K562 (cell line): ENCODE measurements around the gene ANK3. TPM values are rescaled to one million over a fixed set of nuclear protein-coding genes. Genes with fewer than 3 reads are reported as not detected.

Experiments
- ATAC-seq: fragments of 200-7000 bp; cut with Tn5 transposase; 3 replicates; pipeline ENCODE4 v1.9.1; 2020; ENCODE audit warnings: moderate library complexity
- BruUV-seq: library from RNA; stranded (reverse); fragments of 400-500 nt; replicated peaks from 2 replicates; lab custom pipeline; 2021; lab: Mats Ljungman, UMichigan
- CTCF ChIA-PET: fragments of 300-600 bp; formaldehyde crosslinking; extraction: SDS; loops from one replicate; lab custom pipeline; 2021; ENCODE audit warnings: low intra/inter-chr PET ratio; lab: Yijun Ruan, JAX
- POLR2A ChIA-PET: fragments of 300-600, 350-650 bp; sonication (Branson Sonifier 250); formaldehyde crosslinking; extraction: SDS; loops from one replicate; lab custom pipeline; 2021; ENCODE audit warnings: antibody characterized with exemption, inconsistent platforms; lab: Yijun Ruan, JAX
- DNase-seq, 4 experiments: peaks; one replicate each; pipeline versions ENCODE4 v3.0.0 to v3.0.0-alpha.2; 2011 to 2018; ENCODE audit warnings: low spot score in 3 of 4, mixed read lengths in 3 of 4; ENCODE audit errors: extremely low read depth in 1 of 4
- FAIRE-seq: peaks from 2 replicates; lab custom pipeline; 2011; peaks lifted over from hg19 to GRCh38; lab: Jason Lieb, UNC
- H2AFZ ChIP-seq: 2 replicates; pipeline ENCODE4 v1.6.0; 2011; ENCODE audit warnings: low read depth, low read length, control low read depth, inconsistent platforms
- H3K27ac ChIP-seq: fragments of 200-600 bp; 3 replicates; pipeline ENCODE4 v1.8.0; 2011; ENCODE audit warnings: low read depth, mild to moderate bottlenecking, control low read depth, inconsistent platforms, low read length, moderate library complexity, mixed read lengths; ENCODE audit errors: extremely low read depth
- H3K27me3 ChIP-seq, 2 experiments: fragments of 300-600 bp in 1 of 2; 2 replicates in 1 of 2; 3 replicates in 1 of 2; pipeline versions ENCODE4 v1.6.0 to v1.8.0; 2011; ENCODE audit warnings: inconsistent platforms in 2 of 2, low read length in 2 of 2, mild to moderate bottlenecking in 1 of 2, mixed read lengths in 1 of 2, moderate library complexity in 1 of 2; ENCODE audit not compliant: control insufficient read depth in 2 of 2, insufficient read depth in 2 of 2
- H3K36me3 ChIP-seq: fragments of 300-600 bp; 3 replicates; pipeline ENCODE4 v1.8.0; 2011; ENCODE audit warnings: mild to moderate bottlenecking, low read length, inconsistent platforms; ENCODE audit not compliant: control insufficient read depth, insufficient read depth
- H3K4me1 ChIP-seq, 2 experiments: fragments of 200-600 bp in 1 of 2; replicated peaks in 1 of 2; 2 replicates in 1 of 2; 3 replicates in 1 of 2; pipeline versions ENCODE4 v1.5.1 to v1.8.0; 2011; ENCODE audit warnings: inconsistent platforms in 2 of 2, low read length in 2 of 2, mild to moderate bottlenecking in 1 of 2, mixed read lengths in 1 of 2, moderate library complexity in 1 of 2; ENCODE audit not compliant: control insufficient read depth in 2 of 2, insufficient read depth in 2 of 2
- H3K4me2 ChIP-seq: 2 replicates; pipeline ENCODE4 v1.6.1; 2011; ENCODE audit warnings: low read length, control low read depth, inconsistent platforms, mixed read lengths; ENCODE audit not compliant: insufficient read depth
- H3K4me3 ChIP-seq: fragments of 200-600 bp; sonication (generic), shearing (Covaris generic); 2 replicates; pipeline ENCODE4 v1.5.1; 2016; ENCODE audit warnings: control low read depth, inconsistent platforms
- H3K79me2 ChIP-seq: fragments of 200-600 bp; 3 replicates; pipeline ENCODE4 v1.8.0; 2011; ENCODE audit warnings: low read length, inconsistent platforms; ENCODE audit not compliant: control insufficient read depth, insufficient read depth
- H3K9ac ChIP-seq, 2 experiments: 2 replicates each; pipeline versions ENCODE4 v1.6.0 to v1.6.1; 2011; ENCODE audit warnings: low read depth in 2 of 2, low read length in 2 of 2, control low read depth in 1 of 2, inconsistent platforms in 1 of 2, mild to moderate bottlenecking in 1 of 2, mixed read lengths in 1 of 2; ENCODE audit not compliant: insufficient read depth in 1 of 2
- H3K9me1 ChIP-seq: one replicate; pipeline ENCODE4 v1.6.0; 2011; ENCODE audit warnings: inconsistent platforms, mild to moderate bottlenecking, low read length, moderate library complexity; ENCODE audit not compliant: control insufficient read depth, insufficient read depth
- H3K9me3 ChIP-seq: replicated peaks from 2 replicates; pipeline ENCODE4 v1.5.1; 2011; ENCODE audit warnings: low read depth, low read length, inconsistent platforms; ENCODE audit not compliant: control insufficient read depth, insufficient read depth
- H4K20me1 ChIP-seq: replicated peaks from 2 replicates; pipeline ENCODE4 v1.6.1; 2011; ENCODE audit warnings: low read length, inconsistent platforms, mixed read lengths; ENCODE audit not compliant: control insufficient read depth, insufficient read depth
- CTBP1 ChIP-seq: fragments of 450-650 bp; IDR thresholded peaks from 2 replicates; pipeline ENCODE4 v1.6.1; 2016; ENCODE audit warnings: borderline replicate concordance
- ELF1 ChIP-seq: fragments of 200-800 bp; sonication (Bioruptor generic); IDR thresholded peaks from 2 replicates; pipeline ENCODE4 v1.6.1; 2016; ENCODE audit warnings: missing genetic modification characterization, missing compliant biosample characterization
- FOXA1 ChIP-seq: fragments of 450-650 bp; IDR thresholded peaks from 2 replicates; pipeline ENCODE4 v1.6.1; 2016; ENCODE audit warnings: mild to moderate bottlenecking, borderline replicate concordance
- HMG20A ChIP-seq: fragments of 450-650 bp; formaldehyde crosslinking; conservative IDR thresholded peaks from 2 replicates; pipeline ENCODE4 v1.4.0; 2020; ENCODE audit warnings: mild to moderate bottlenecking, mixed read lengths
- MAFF ChIP-seq: IDR thresholded peaks from 2 replicates; pipeline ENCODE4 v1.6.1; 2012; ENCODE audit warnings: low read length, improper control_type of control experiment
- MYBL2 ChIP-seq, 2 experiments: fragments of 450-650 bp in 1 of 2; sonication (generic) in 1 of 2; formaldehyde crosslinking in 1 of 2; IDR thresholded peaks; 2 replicates each; pipeline versions ENCODE4 v1.6.1 to v1.8.1; 2017 to 2022; ENCODE audit warnings: borderline replicate concordance in 1 of 2, inconsistent platforms in 1 of 2, low read depth in 1 of 2, mild to moderate bottlenecking in 1 of 2, missing genetic modification reagents in 1 of 2, moderate library complexity in 1 of 2
- RCOR1 ChIP-seq, 2 experiments: IDR thresholded peaks; 2 replicates each; pipeline ENCODE4 v1.6.1; 2012; ENCODE audit warnings: low read depth in 2 of 2, low read length in 2 of 2, borderline replicate concordance in 1 of 2, improper control_type of control experiment in 1 of 2
- RNF2 ChIP-seq: sonication (generic); IDR thresholded peaks from 2 replicates; pipeline ENCODE4 v1.6.1; 2016
- SIN3B ChIP-seq: fragments of 450-650 bp; IDR thresholded peaks from 2 replicates; pipeline ENCODE4 v1.6.1; 2017; ENCODE audit warnings: low read depth, mild to moderate bottlenecking, moderate library complexity
- SPI1 ChIP-seq: IDR thresholded peaks from 2 replicates; pipeline ENCODE4 v1.6.1; 2011; ENCODE audit warnings: low read depth, low read length, control low read depth, borderline replicate concordance
- STAT5B ChIP-seq: fragments of 250-450 bp; sonication (Bioruptor Pico); IDR thresholded peaks from 2 replicates; pipeline ENCODE4 v1.8.0; 2021; ENCODE audit warnings: mild to moderate bottlenecking, inconsistent platforms
- WHSC1 ChIP-seq: IDR thresholded peaks from one replicate; pipeline ENCODE4 v1.6.1; 2012; ENCODE audit warnings: low read length, control low read depth, inconsistent platforms
- ZBTB34 ChIP-seq: fragments of 250-450 bp; sonication (Bioruptor Pico); IDR thresholded peaks from 2 replicates; pipeline ENCODE4 v1.8.0; 2021; ENCODE audit warnings: mild to moderate bottlenecking, moderate library complexity
- ZNF449 ChIP-seq: fragments of 250-450 bp; sonication (Bioruptor Pico); IDR thresholded peaks from 2 replicates; pipeline ENCODE4 v1.8.0; 2022; ENCODE audit warnings: moderate library complexity, mild to moderate bottlenecking, inconsistent platforms
- ZNF668 ChIP-seq: fragments of 250-450 bp; sonication (Bioruptor Pico); IDR thresholded peaks from 2 replicates; pipeline ENCODE4 v1.8.0; 2022; ENCODE audit warnings: mild to moderate bottlenecking, inconsistent platforms
- whole genome bisulfite sequencing: fragments of 100-300 bp; shearing (Covaris generic); methylation state at CpG from one replicate; pipeline ENCODE4 v1.1.6; 2016; ENCODE audit warnings: low coverage, mixed read lengths; ENCODE audit not compliant: insufficient coverage; ENCODE audit errors: missing lambda C conversion rate; 5-methylcytosine and 5-hydroxymethylcytosine counted together
- in situ Hi-C: fragments of 300-500 bp; cut with MboI; formaldehyde crosslinking; loops from 4 replicates; pipeline ENCODE4 v1.15.0; 2018; ENCODE audit warnings: inconsistent platforms, mixed read lengths
- intact Hi-C: fragments of 100-400 bp; cut with micrococcal nuclease; formaldehyde crosslinking; loops from 2 replicates; pipeline ENCODE4 v1.14.2; 2022
- polyA plus RNA-seq, 8 experiments: library from polyadenylated mRNA; depleted of rRNA in 4 of 8; stranded (reverse) in 5 of 8; unstranded in 3 of 8; fragments of >200 nt; fragmentation: Nextera tagmentation in 2 of 8; fragmentation: Illumina TruSeq in 1 of 8; extraction: Ambion mirVana in 2 of 8; extraction: Trizol in 1 of 8; gene quantifications; 2 replicates each; pipeline versions ENCODE4 v1.2.1 to v1.2.3, GENCODE V29; 2011 to 2014; ENCODE audit warnings: inconsistent platforms in 1 of 8, missing spikeins in 1 of 8
- total RNA-seq, 7 experiments: library from RNA; depleted of rRNA in 6 of 7; stranded (reverse); fragments of >200 nt in 6 of 7; fragmentation: Illumina TruSeq in 2 of 7; extraction: Trizol in 2 of 7; gene quantifications; 2 replicates each; pipeline versions ENCODE4 v1.2.1 to v1.2.3, GENCODE V29; 2011 to 2021; ENCODE audit warnings: low replicate concordance in 1 of 7
- TF ChIP-seq, protein P1 (sequence below), 2 experiments: fragments of 450-650 bp; conservative IDR thresholded peaks; 2 replicates each; pipeline ENCODE4 v1.6.1; 2017; ENCODE audit warnings: mild to moderate bottlenecking in 2 of 2, moderate library complexity in 2 of 2

The ANK3 gene
- total and polyA plus RNA-seq, 9 of the 15 experiments (the other 6 are each of a cell fraction or from before 2014, with no cell fraction given) = 10.0 to 32.3 (median 17.9) TPM

GRCh38 chr10:60282771-60283353, 106.8 kb downstream of the ANK3 start (continued):
- no peak for TF ChIP-seq ZBTB34 (CRISPR knock-in tag)
- no peak for TF ChIP-seq SIN3B
- TF ChIP-seq STAT5B (CRISPR knock-in tag) = no peak
- TF ChIP-seq ZNF449 (CRISPR knock-in tag) = no peak

GRCh38 chr10:60281792-60282353, 107.8 kb downstream of the ANK3 start:
- intact Hi-C loops = no loop called here
- TF ChIP-seq FOXA1 = no peak
- peak; percentile 78 for TF ChIP-seq CTBP1
- TF ChIP-seq HMG20A = no peak
- TF ChIP-seq MAFF = 0 out of 2 replicates have a peak, but pooled peaks have one; percentile 2
- TF ChIP-seq, protein P1, sequence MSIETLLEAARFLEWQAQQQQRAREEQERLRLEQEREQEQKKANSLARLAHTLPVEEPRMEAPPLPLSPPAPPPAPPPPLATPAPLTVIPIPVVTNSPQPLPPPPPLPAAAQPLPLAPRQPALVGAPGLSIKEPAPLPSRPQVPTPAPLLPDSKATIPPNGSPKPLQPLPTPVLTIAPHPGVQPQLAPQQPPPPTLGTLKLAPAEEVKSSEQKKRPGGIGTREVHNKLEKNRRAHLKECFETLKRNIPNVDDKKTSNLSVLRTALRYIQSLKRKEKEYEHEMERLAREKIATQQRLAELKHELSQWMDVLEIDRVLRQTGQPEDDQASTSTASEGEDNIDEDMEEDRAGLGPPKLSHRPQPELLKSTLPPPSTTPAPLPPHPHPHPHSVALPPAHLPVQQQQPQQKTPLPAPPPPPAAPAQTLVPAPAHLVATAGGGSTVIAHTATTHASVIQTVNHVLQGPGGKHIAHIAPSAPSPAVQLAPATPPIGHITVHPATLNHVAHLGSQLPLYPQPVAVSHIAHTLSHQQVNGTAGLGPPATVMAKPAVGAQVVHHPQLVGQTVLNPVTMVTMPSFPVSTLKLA (conservative IDR thresholded peaks at IDR 0.05) = no peak
- no peak for TF ChIP-seq SPI1
- no peak for TF ChIP-seq ELF1 (tag)
- TF ChIP-seq RCOR1 (IDR thresholded peaks at IDR 0.05; ENCODE audit: borderline replicate concordance in 1 of 2, low read depth in 2 of 2, low read length in 2 of 2) = peak in 1 of 2 experiments; percentile 49; a peak in 1 of 4 replicates
- no peak for TF ChIP-seq WHSC1
- peak; percentile 42; the same call in 1 of the 2 replicates for TF ChIP-seq MYBL2 (IDR thresholded peaks at IDR 0.05; ENCODE audit: low read depth)
- no peak for TF ChIP-seq MYBL2 (CRISPR knock-in tag; IDR thresholded peaks at IDR 0.05; ENCODE audit: borderline replicate concordance)
- TF ChIP-seq ZNF668 = no peak
- no peak for TF ChIP-seq RNF2

More at GRCh38 chr10:60281792-60282353, 107.8 kb downstream of the ANK3 start:
- no peak overlapping the region; the same call in 2 of the 3 replicates for H3K27ac ChIP-seq
- H3K9me3 ChIP-seq = no peaks in the 10 kb centered on the region
- no peaks in the 10 kb centered on the region for H3K27me3 ChIP-seq
- H3K9me1 ChIP-seq = no peaks in the 10 kb centered on the region
- H3K4me3 ChIP-seq = no peak overlapping the region
- POLR2A ChIA-PET = interaction anchor here (0.9 to 1.1 kb wide), 3 partner anchors 14 to 31 kb away, joined by 3 to 5 read pairs (median 4); no protein-coding TSS in a partner anchor
- no peaks in the 10 kb centered on the region for H3K36me3 ChIP-seq
- 0 out of 3 replicates have a peak, but pooled peaks cover 4% of the 10 kb centered on the region for H3K79me2 ChIP-seq
- no TSS peak for BruUV-seq
- CTCF ChIA-PET = interaction anchor here (0.5 kb wide), 1 partner anchor 1091 kb away, joined by 4 read pairs; no protein-coding TSS in a partner anchor
- 8% methylated on average over 6 of the region's 6 CpGs for WGBS
- peak overlapping the region; percentile 52 for H3K4me2 ChIP-seq
- in situ Hi-C loops = no loop called here
- ATAC-seq (peak; percentile 65; the same call in 2 of the 3 replicates), DNase-seq (peak in 1 of 4 experiments; percentile 65), FAIRE-seq (peak; percentile 69)
- no peak overlapping the region for H3K9ac ChIP-seq
- no peaks in the 10 kb centered on the region for H4K20me1 ChIP-seq
- peaks cover 0 to 38% of the 10 kb centered on the region in 2 experiments; a peak in 3 of 5 replicates for H3K4me1 ChIP-seq
- H2AFZ ChIP-seq = peak overlapping the region; percentile 89
